Lung microvascular endothelial cell (primary cell): ENCODE results near the gene SCRG1. TPM values are rescaled to one million over a fixed set of nuclear protein-coding genes. Genes with fewer than 3 reads are reported as not detected.
A peak's percentile ranks its signal among the peaks of the same experiment; 100 is the strongest.

Experiments used
- DNase-seq, 2 donors: peaks; one replicate each; pipeline versions ENCODE4 v3.0.0 to v3.0.0-alpha.2; 2010; ENCODE audit warnings: low read depth in 2 of 2
- total RNA-seq: library from RNA; depleted of rRNA; stranded (reverse); fragments of >200 nt; gene quantifications from 2 replicates; pipeline ENCODE4 v1.2.1, GENCODE V29; 2014

The SCRG1 gene
- total RNA-seq, result not detected in 2 replicates

- no peak for DNase-seq
Measured at GRCh38 chr4:173398779-173399415, at the start of gene SCRG1. Gene SCRG1 (minus strand): TSS chr4:173399116. CDS start chr4:173391414, 7,702 bp downstream.

DNA sequence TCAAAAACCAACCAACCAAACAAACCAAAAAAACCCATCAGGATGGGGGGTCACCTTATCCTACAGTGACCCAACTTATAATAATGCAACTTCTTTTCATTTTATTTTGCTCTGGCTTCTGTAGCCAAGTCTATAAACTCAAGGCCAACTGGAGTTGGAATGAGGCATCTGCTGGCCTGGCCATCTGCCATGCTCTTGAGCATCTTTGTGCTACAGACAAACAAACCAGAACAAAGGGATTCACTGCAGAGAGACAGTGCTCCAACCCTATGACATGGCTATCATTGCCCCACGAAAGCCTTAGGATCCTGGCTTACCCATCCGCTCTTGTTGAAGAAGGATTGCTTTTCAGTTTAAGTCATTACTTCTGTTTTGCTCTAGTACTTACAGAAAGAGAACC lies 49.2 kb upstream of the SCRG1 start:
- no peak for DNase-seq

GRCh38 chr4:173446416-173446815 lies 47.5 kb upstream of the SCRG1 start:
- no peak for DNase-seq

- DNase-seq, result no peak
Measured at GRCh38 chr4:173443121-173443520, 44.2 kb upstream of the SCRG1 start.

- no peak for DNase-seq
Measured at GRCh38 chr4:173442223-173442932, 43.5 kb upstream of the SCRG1 start.

DNA sequence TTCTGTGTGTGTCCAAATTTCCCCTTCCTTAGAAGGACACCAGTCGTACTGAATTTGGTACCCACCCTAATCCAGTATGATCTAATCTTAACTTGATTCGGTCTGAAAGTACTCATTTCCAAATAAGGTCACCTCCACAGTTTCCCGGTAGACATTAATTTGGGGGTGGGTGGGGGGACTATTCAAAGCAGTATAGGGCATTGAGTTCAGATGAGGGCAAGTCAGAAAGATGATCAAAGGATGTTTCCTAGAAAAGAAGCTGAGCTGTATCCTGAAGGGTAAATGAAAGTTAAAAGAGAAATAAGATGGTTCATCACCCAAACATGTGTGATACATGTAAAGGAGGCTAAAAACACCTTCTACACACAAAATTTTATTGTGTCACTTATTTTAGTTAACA lies 42.0 kb upstream of the SCRG1 start:
- no peak for DNase-seq

DNA sequence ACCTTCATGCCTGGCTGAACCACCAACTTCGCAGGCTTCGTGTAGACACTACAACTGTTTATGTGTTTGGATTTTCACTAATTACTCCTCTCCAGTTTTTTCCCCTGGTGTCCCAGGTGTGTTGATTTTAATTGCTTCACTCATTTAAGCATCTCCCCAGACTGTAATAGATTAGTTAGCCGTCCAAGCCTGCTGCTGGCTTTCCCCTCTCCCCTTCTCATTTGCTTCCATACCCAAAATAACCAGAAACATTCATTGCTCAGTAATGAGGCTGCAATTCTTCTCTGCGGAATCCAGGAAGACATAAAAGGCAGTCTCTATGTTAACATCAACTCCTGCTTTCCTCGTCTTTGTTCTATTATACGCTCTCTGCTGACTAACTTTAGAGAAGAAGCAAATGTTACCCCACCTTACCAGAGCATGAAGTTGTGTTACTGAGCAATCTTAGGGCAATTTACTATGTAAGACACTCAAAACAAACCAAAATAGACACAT lies 37.9 kb upstream of the SCRG1 start:
- no peak for DNase-seq

- peak in 1 of 2 donors; percentile 4 for DNase-seq
Measured at GRCh38 chr4:173436149-173436579, 37.2 kb upstream of the SCRG1 start.

DNA sequence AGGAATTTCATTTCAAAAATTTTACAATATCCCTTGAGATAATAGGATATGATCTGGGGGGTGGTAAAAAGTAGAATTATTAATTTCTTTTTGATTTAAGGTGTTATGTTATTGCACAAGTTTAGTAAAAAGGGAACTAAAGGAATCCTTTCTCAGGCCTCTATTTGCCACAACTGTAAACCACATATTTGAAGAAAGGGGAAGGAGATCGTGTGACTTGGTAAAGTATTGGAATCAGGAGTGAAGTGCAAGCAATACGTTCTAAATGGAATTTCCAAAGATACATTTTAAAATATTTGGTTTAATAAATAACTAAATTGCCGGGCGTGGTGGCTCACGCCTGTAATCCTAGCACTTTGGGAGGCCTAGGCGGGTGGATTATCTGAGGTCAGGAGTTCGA lies 35.3 kb upstream of the SCRG1 start:
- DNase-seq, result no peak

- DNase-seq, result no peak
Measured at GRCh38 chr4:173433447-173433846, 34.5 kb upstream of the SCRG1 start.

- no peak for DNase-seq
Measured at GRCh38 chr4:173432430-173432829, 33.5 kb upstream of the SCRG1 start.

DNA sequence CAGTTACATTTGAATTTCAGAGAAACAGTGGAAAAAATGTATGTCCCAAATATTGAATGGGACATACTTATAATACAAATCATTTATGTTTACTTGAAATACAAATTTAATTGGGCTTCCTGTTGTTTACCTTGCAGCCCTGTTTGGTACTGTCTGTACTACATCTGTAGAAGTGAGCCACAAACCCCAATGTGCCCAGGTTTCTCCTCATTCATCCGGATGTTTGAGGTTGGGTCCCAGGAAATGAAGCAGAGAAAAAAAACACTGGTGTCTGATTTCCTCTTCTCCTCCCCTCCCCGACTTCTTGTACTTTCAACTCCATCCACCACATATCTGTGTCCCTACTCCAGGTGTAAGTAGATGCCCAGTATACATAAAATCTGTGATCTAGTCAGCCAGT lies 27.1 kb upstream of the SCRG1 start:
- DNase-seq, result no peak

DNA sequence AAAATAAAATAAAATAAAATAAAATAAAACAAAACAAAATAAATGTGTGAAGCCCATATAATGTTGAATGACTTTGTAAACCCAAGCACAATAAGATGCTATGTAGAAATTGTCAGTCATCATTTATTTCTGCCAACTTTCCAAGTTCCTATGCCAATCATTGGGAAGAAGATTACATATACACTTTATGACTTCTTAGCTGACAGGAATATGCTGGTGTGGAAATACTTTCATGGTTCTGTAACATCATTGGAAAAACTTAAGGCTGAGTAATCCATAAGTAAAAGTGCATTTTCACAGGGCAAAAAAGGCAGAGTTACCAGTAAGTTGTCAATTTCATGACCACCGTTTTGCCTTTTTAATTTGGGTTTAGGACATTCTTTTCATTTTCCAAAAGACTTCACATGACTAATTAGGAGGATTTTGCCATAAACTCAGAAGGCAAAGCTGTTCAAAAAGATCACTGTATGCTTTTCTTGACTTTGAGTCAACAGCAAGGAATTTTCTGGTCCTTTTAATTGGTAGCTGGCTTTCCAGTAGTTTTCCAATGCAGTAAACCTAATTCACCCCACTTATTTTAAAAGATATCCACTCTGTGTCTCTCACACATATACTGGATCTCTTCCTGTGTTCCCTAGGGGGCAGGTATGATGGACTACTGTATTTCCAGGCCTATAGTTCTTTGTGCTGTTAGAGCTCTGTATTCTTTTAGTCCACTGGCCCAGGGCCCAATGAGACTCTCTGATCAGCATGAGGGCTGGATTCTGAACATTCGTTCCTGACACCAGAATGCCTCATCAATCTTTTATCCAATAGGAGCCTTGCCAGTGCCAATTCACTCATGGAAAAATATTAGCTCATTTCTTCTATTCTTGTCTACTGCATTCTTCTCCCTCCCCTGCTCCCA lies 26.2 kb upstream of the SCRG1 start:
- DNase-seq, result no peak

- no peak for DNase-seq
Measured at GRCh38 chr4:173420801-173421200, 21.9 kb upstream of the SCRG1 start.

DNA sequence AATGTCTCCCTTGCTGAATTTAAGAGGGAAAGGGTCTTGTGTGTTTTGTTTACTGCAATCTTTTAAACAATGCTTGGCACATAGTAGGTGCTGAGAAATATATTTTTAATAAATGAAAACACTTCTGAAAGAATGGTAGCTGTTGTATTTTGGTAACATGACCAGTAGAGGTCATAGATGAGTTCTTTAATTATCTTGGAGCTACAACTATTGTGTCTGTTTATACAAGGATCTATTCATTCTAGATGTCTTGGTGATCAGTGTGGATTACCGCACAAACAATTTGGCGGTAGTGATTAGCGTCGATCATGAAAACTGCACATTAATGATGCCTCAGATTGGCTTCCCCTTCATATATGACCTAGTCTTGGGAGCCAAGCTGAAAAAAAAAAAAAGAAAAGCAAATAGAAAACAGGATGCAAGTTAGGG lies 21.4 kb upstream of the SCRG1 start:
- peak; percentile 30 to 39 for DNase-seq

DNA sequence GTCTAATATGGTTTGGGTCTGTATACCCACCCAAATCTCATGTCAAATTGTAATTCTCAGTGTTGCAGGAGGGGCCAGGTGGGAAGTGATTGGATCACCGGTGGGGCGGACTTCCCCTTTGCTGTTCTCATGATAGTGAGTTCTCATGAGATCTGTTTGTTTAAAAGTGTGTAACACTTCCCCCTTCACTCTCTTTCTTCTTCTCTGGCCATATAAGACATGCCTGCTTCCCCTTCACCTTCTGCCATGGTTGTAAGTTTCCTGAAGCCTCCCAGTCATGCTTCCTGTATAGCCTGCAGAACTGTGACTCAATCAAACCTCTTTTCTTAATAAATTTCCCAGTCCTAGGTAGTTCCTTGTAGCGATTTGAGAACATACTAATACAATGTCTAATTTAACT lies 19.7 kb upstream of the SCRG1 start:
- DNase-seq, result peak in 1 of 2 donors; percentile 79

GRCh38 chr4:173417833-173418232 lies 18.9 kb upstream of the SCRG1 start:
- peak; percentile 5 to 8 for DNase-seq

DNA sequence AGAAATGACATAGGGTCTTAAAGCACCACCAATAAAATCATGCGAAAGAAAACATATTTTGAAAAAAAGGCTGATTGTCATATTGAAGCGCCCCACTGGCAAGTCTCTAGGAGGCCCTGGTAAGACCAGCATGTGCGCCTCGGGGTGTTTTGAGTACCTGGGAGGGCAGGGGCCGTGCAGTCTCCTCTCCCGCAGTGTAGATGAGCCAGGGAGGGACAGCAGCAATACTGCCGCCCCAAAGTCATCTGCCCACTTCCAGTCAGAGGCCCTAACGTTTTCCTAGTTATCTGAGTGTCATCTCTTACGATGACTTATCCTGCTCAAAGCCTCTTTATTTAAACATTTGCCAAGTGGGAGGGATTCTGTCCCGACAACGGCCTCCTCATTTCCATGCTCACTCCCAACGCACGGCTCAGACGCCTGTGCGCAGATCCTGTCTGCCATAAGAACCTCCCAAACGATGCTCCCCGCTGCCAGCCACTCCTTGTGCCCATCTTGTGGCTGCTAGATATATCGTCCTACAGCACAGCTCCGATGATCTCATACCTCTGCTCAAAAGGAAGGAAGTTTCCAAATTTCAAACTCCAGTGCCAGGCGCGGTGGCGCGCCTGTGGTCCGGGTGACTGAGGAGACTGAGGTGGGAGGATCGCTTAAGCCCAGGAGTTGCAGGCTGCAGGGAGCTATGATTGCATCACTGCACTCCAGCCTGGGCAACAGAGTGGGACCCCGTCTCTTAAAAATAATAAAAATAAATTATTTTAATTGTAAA lies 17.2 kb upstream of the SCRG1 start:
- peak; percentile 28 to 69 for DNase-seq

DNA sequence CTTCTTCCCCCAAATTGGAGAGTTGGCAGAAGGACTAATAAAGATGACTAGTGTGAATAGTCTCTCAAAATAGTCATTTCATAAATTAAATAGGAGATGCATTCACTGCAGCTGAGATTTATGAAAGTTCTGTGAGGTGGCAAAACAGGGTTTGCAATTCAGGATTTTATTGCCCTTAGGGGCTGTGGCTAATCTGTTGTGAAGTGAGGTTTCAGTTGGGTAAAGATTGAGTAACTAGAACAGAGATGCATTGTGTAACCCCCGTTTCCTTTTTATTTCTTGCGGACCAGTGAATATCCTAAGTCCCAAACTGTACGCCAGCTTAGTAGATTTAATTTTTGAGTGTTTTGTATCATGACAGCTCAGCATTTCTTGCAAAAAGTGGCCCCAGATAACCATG lies 16.2 kb upstream of the SCRG1 start:
- no peak for DNase-seq

GRCh38 chr4:173414456-173414855 lies 15.5 kb upstream of the SCRG1 start:
- no peak for DNase-seq

- DNase-seq, result peak in 1 of 2 donors; percentile 89
Measured at GRCh38 chr4:173413036-173413435, 14.1 kb upstream of the SCRG1 start.
